ENCODE measurements around the gene TMPRSS2. TPM values are rescaled to one million over a fixed set of nuclear protein-coding genes. Genes with fewer than 3 reads are reported as not detected.
"Not testable (repeated sequence)": the region's sequence is repeated elsewhere in the genome, so short reads cannot be mapped to it uniquely, and the experiment has no call there.

TMPRSS2 gene
- total RNA-seq, 1 donor from 2014 or later, result 0.49 TPM

- DNase-seq (ENCODE audit: low spot score), result no peak
- intact Hi-C loops (cut with DNase I), result no loop called here
- ATAC-seq, result no peak
These were observed 70.2 kb downstream of the TMPRSS2 start for GRCh38 chr21:41437729-41438128.

GRCh38 chr21:41435706-41436105 is 72.3 kb downstream of the TMPRSS2 start:
- ATAC-seq (no peak), DNase-seq (ENCODE audit: low spot score) (no peak)
- intact Hi-C loops (cut with DNase I), result no loop called here

GRCh38 chr21:41433566-41433965 is 74.4 kb downstream of the TMPRSS2 start:
- intact Hi-C loops (cut with DNase I), result no loop called here
- no peak for DNase-seq (ENCODE audit: low spot score)
- ATAC-seq, result no peak

- ATAC-seq, result no peak
- intact Hi-C loops (cut with DNase I), result no loop called here
- no peak for DNase-seq (ENCODE audit: low spot score)
These were observed 75.1 kb downstream of the TMPRSS2 start for GRCh38 chr21:41432562-41433460.

GRCh38 chr21:41431788-41432548 is 76.0 kb downstream of the TMPRSS2 start:
- no peak for ATAC-seq
- intact Hi-C loops (cut with DNase I), result no loop called here
- DNase-seq (ENCODE audit: low spot score), result no peak

GRCh38 chr21:41429925-41430491 is 78.0 kb downstream of the TMPRSS2 start:
- ATAC-seq (no peak), DNase-seq (ENCODE audit: low spot score) (no peak)
- intact Hi-C loops (cut with DNase I), result no loop called here

GRCh38 chr21:41429305-41429704 is 78.7 kb downstream of the TMPRSS2 start:
- intact Hi-C loops (cut with DNase I), result no loop called here
- ATAC-seq, result no peak
- no peak for DNase-seq (ENCODE audit: low spot score)

GRCh38 chr21:41428847-41429246 is 79.1 kb downstream of the TMPRSS2 start:
- ATAC-seq, result no peak
- intact Hi-C loops (cut with DNase I), result no loop called here
- no peak for DNase-seq (ENCODE audit: low spot score)

GRCh38 chr21:41428311-41428710 is 79.6 kb downstream of the TMPRSS2 start:
- intact Hi-C loops (cut with DNase I), result no loop called here
- DNase-seq (ENCODE audit: low spot score) (no peak), ATAC-seq (no peak)

- intact Hi-C loops (cut with DNase I), result no loop called here
- DNase-seq (ENCODE audit: low spot score) (no peak), ATAC-seq (no peak)
These were observed 80.4 kb downstream of the TMPRSS2 start for GRCh38 chr21:41427556-41427955.

- intact Hi-C loops (cut with DNase I), result no loop called here
These were observed 81.1 kb downstream of the TMPRSS2 start for GRCh38 chr21:41426676-41427404.

GRCh38 chr21:41425954-41426675 is 81.8 kb downstream of the TMPRSS2 start, which contains the start of gene MX1:
Gene MX1 (plus strand): TSS chr21:41426239. CDS start chr21:41432071, 5,832 bp downstream.
- peak; percentile 93 for ATAC-seq
- DNase-seq (ENCODE audit: low spot score), result peak; percentile 83
- intact Hi-C loops (cut with DNase I), result no loop called here

More at GRCh38 chr21:41426676-41427404, 81.1 kb downstream of the TMPRSS2 start:
- ATAC-seq, result peak; percentile 74
- DNase-seq (ENCODE audit: low spot score), result no peak

GRCh38 chr21:41425588-41425953 is 82.4 kb downstream of the TMPRSS2 start:
- ATAC-seq (peak; percentile 3), DNase-seq (ENCODE audit: low spot score) (no peak)
- intact Hi-C loops (cut with DNase I), result no loop called here

GRCh38 chr21:41423305-41423636 is 84.7 kb downstream of the TMPRSS2 start:
- intact Hi-C loops (cut with DNase I); DNase-seq (ENCODE audit: low spot score): not testable (repeated sequence)

GRCh38 chr21:41422546-41423304 is 85.2 kb downstream of the TMPRSS2 start:
- no peak for ATAC-seq

More at GRCh38 chr21:41423305-41423636, 84.7 kb downstream of the TMPRSS2 start:
- ATAC-seq, result not testable (repeated sequence)

GRCh38 chr21:41420998-41421397 is 87.0 kb downstream of the TMPRSS2 start:
- intact Hi-C loops (cut with DNase I); DNase-seq (ENCODE audit: low spot score); ATAC-seq: not testable (repeated sequence)

More at GRCh38 chr21:41422546-41423304, 85.2 kb downstream of the TMPRSS2 start:
- DNase-seq (ENCODE audit: low spot score), result no peak
- intact Hi-C loops (cut with DNase I), result no loop called here

All from sciatic nerve (tissue), 2 donors.